Measurements from ENCODE around the gene STPG2. TPM values are rescaled to one million over a fixed set of nuclear protein-coding genes. Genes with fewer than 3 reads are reported as not detected.

Gene STPG2
- total and polyA plus RNA-seq, 2 of the 8 experiments (the other 6 are each of a cell fraction or from before 2014, with no cell fraction given): 0.03 TPM; not detected in 1

- peak; percentile 89 for TF ChIP-seq NRF1 (IDR thresholded peaks at IDR 0.05; ENCODE audit: low read depth, low read length)
- TF ChIP-seq JUND (IDR thresholded peaks at IDR 0.05; ENCODE audit: low read length): no peak
Observed at GRCh38 chr4:98143001-98143899, at the start of gene STPG2 (continued).

All from H1 (cell line).